ENCODE data around the gene PLEKHD1. TPM values are rescaled to one million over a fixed set of nuclear protein-coding genes. Genes with fewer than 3 reads are reported as not detected.

Gene PLEKHD1
- total RNA-seq, 1 experiment from 2014 or later = not detected

DNA sequence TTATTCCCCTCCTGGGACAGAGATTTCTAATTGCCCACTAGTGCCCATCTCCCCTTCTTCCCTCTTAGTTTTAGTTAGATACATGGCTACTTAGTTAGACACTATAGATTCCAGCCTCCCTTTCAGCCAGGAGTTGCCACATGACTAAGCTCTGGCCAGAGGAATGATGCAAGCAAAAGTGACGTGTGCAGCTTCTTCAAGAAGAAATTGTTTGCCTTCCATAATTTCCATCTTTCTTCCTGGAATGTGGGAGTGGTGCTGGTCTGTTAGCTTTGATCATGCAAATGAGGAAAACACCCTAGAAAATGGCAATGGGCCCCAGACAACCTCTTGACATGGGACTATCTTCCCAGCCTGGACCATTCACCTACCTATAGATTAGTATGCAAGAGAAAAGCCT lies 68.7 kb downstream of the PLEKHD1 start:
- Histone ChIP-seq H3K4me3 (no peak overlapping the region), H3K27me3 (no peaks in the 10 kb centered on the region), H3K36me3 (no peaks in the 10 kb centered on the region), H3K9me3 (no peaks in the 10 kb centered on the region)
- no peak for DNase-seq

DNA sequence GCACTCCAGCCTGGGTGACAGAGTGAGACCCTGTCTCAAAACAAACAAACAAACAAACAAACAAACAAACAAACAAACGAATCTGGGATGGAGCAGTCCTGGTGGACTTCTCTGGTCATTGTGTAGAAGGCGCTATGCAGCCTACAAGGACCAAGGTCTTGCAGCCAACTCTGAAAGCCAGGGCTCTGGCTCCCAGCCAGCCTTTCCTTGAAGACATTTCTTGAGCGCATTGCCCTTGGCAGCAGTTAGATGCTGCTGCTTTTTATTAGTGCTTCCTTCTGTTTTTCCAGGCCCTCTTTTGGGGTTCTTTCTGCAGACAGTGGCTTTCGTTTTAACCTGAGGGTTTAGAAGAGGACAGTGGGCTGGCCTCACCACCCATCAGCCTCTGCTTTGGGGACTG lies 70.0 kb downstream of the PLEKHD1 start:
- Histone ChIP-seq H3K9me3 (no peaks in the 10 kb centered on the region), H3K27me3 (no peaks in the 10 kb centered on the region), H3K4me3 (no peak overlapping the region), H3K36me3 (no peaks in the 10 kb centered on the region)
- no peak for DNase-seq

DNA sequence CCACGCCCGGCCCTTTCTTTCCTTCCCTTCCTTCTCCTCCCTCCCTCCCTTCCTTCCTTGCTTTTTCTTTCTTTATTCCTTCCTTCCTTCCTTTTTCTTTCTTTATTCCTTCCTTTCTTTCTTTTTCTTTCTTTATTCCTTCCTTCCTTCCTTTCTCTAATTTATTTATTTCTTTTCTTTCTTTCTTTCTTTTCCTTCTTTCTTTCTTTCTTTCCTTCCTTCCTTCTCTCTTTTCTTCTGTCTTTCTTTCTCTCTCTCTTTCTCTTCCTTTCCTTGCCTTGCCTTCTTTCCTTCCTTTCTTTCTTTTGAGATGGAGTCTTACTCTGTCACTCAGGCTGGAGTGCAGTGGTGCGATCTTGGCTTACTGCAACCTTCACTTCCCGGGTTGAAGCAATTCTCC lies 74.2 kb downstream of the PLEKHD1 start:
- Histone ChIP-seq H3K9me3 (no peaks in the 10 kb centered on the region), H3K4me3 (no peak overlapping the region), H3K27me3 (no peaks in the 10 kb centered on the region), H3K36me3 (no peaks in the 10 kb centered on the region)
- no peak for DNase-seq

DNA sequence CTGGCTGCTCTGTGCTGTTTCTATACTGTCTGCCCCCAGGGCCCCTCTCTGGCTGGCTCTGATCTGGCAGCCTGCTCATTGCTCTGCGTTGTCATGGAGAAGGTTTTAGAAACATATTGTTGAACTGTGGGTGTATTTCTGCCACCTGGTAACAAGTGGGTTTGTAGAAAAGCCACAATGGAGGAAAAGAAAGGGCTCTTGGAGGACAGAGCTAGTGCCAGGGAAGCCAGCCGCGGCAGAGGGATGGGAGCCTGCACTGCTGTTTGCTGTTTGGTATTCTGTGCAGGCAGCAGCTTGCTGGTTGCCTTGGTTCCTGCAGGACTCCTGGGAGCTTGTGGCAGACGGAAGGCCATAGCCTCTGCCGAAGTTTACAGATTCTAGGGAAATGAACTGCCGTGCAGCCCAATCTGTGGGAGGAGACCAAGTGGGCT lies 75.1 kb downstream of the PLEKHD1 start:
- Histone ChIP-seq H3K27me3 (no peaks in the 10 kb centered on the region), H3K9me3 (no peaks in the 10 kb centered on the region), H3K36me3 (no peaks in the 10 kb centered on the region)

DNA sequence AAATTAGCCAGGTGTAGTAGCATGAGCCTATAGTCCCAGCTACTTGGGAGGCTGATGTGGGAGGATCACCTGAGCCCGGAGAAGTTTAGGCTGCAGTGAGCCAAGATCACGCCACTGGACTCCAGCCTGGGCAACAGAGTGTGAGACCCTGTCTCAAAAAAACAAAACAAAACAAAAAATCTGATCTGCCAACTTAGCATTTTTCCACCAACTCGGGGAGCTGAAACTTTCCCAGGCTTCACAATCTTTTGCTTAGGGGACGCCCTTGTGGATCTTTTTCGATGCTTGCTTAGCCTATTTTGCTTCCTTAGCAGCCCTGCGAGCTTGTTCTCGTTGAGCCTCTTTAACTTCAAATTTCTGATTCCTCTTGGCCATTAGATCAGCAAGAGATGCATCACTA lies 76.3 kb downstream of the PLEKHD1 start:
- H3K9me3 ChIP-seq = no peaks in the 10 kb centered on the region
- no peaks in the 10 kb centered on the region for H3K36me3 ChIP-seq
- H3K4me3 ChIP-seq = no peak overlapping the region
- H3K27me3 ChIP-seq = peaks cover 7% of the 10 kb centered on the region; the same call in 1 of the 2 replicates
- DNase-seq = no peak

More for the DNA sequence above, 75.1 kb downstream of the PLEKHD1 start:
- no peak for DNase-seq
- H3K4me3 ChIP-seq = no peak overlapping the region

DNA sequence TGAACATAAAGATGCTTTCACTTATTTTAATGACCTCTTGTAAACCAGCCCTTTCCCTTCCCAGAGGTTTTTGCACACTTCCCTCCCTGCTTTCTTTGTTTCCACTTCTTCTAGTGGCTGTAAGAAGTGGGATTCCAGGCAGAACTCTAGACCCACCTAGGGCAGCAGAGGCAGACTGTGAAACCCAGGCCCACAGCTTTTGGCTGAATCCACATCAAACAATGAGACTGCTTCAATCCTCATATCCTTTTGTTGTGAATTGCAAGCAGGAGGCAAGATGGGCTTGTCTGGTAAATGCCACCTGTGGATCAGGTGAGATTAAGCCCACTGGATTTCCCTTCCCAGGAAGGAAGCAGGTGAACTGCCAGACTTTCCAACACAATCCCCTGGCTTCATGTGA lies 77.4 kb downstream of the PLEKHD1 start:
- H3K9me3 ChIP-seq = no peaks in the 10 kb centered on the region
- no peaks in the 10 kb centered on the region for H3K36me3 ChIP-seq
- no peak for DNase-seq
- H3K4me3 ChIP-seq = no peak overlapping the region
- peaks cover 13% of the 10 kb centered on the region; the same call in 1 of the 2 replicates for H3K27me3 ChIP-seq

DNA sequence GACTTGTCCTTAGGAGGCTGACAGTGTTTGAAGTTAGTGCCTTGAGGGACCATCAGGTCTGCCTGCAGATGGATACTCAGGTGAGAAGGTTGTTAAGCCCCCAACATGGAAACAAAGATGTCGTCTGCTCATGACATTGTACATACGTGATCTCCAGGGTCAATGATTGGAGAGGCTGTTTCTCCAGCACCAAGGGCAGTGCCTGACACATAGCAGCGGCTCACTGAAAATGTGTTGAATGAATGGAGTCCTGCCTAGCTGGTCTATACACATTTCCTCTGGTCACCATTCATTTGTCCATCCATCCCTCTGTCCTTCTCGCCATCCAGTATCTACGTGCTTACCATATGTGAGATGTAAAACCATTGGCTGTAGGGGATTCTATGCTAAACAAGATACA lies 83.0 kb downstream of the PLEKHD1 start:
- Histone ChIP-seq H3K27me3 (peaks cover 39% of the 10 kb centered on the region), H3K36me3 (no peaks in the 10 kb centered on the region), H3K4me3 (no peak overlapping the region), H3K9me3 (no peaks in the 10 kb centered on the region)
- DNase-seq = no peak

DNA sequence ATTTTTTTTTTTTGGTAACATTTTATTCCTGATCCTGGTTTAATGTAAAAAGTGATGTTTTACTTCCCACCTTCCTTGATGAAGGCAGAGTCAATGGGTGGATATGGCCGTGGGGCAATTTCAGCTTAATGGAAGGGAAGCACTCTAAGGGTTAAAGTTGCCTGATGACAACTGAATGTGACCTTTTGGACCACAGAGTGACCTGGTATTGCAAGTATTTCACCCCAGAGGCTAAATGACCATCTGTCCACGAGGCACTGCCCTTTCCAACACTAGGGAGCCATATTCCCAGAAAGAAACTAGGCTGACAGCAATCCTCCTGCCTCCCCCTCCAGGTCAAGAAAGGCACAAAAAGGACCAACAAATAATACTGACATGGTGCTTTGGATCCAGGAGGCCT lies 85.3 kb downstream of the PLEKHD1 start:
- no peak for DNase-seq
- Histone ChIP-seq H3K9me3 (no peaks in the 10 kb centered on the region), H3K36me3 (no peaks in the 10 kb centered on the region), H3K4me3 (no peak overlapping the region), H3K27me3 (peaks cover 56% of the 10 kb centered on the region)

DNA sequence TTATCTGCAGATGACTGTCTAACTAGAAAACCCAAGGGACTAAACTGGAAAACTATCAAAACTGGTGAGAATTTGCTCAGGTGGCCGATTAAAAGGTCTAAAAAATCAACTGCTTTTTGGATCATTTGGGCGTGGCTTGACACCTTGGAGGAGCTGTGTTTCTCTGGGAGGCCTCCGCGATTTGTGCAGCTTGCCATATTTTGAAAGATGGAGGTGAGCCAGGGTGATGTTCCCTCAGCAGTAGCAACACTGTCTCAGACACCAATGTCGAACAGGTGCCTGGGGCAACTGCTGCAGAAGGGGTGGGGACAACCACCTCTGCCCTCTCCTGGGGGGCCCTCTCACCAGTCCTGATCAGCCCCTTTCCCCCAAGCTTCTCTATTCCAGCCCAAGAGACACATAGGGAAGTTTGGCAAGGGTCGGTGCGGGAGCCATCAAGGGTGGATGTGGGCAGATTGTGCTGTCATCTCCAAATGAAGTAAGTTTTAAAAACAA lies 86.4 kb downstream of the PLEKHD1 start:
- Histone ChIP-seq H3K4me3 (no peak overlapping the region), H3K9me3 (no peaks in the 10 kb centered on the region), H3K27me3 (peaks cover 50% of the 10 kb centered on the region), H3K36me3 (no peaks in the 10 kb centered on the region)
- no peak for DNase-seq

DNA sequence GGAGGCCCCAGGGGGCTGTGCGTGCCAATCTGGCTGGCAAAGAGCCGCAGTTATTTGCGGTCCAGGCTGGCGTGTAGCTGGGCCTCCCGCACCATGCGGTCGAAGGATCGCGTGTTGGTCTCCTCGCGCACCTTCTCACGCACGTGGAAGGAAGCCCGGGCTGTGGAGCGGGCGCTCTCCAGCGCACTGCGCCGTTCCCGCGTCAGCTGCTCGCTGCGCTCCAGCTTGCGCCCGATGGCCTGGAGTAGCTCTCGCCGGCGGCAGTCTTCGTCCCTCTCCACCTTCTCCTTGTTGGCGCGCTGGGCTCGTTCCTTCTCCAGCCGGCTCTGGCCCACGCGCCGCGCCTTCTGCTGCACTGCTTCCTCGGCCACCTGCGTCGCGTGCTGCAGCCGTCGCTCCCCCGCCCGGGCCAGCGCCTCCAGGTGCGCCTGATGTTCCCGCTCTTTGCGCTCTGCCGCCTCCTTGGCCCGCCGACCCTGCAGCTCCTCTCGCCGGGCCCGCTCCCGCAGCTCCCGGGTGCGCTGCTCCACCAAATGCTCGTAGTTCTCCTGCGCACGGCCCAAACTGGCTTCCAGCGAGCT lies 87.0 kb downstream of the PLEKHD1 start:
- H3K36me3 ChIP-seq = no peaks in the 10 kb centered on the region
- no peak for DNase-seq
- H3K27me3 ChIP-seq = peaks cover 47% of the 10 kb centered on the region

DNA sequence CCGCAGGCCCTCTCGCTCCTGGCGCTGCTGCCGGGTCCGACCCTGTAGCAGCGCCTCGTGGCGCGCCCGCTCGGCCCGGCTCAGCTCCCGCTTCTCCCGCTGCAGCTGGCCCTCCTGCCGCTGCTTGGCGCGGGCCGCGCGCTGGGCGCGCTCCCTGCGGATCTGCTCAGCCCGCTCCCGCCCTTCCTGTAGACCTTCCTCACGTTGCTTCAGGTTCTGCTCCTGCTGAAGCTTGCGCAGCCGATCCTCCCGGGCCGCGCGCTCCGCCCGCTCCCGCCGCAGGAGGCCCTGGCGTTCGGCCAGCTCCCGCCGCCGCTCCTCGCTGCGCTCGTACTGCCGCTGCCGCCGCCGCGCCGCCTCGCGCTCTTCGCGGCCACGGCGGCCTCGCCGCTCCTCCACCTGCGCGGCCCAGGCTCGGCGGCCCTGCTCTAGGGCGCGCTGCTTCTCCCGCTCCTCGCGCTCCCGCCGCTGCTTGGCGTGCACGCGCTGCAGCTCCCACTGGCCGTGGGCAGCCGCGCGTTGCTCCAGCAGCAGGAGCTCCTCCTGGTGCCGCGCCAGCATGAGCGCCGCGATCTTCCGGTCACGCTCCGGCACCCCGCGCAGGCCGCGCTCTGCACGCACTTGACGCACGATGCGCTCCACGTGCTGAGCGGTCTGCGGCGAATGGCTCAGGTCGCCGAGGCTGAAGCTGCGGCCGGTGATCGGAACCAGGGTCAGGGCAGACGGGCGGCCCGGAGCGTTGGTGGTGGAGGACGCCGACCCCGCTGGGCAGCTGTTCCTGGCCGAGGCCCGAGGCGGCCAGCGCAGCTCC lies 87.7 kb downstream of the PLEKHD1 start:
- H3K36me3 ChIP-seq = no peaks in the 10 kb centered on the region
- H3K9me3 ChIP-seq = no peaks in the 10 kb centered on the region
- no peak overlapping the region for H3K4me3 ChIP-seq
- DNase-seq = peak; percentile 37
- H3K27me3 ChIP-seq = peaks cover 42% of the 10 kb centered on the region

More for the DNA sequence above, 87.0 kb downstream of the PLEKHD1 start:
- Histone ChIP-seq H3K4me3 (no peak overlapping the region), H3K9me3 (no peaks in the 10 kb centered on the region)

DNA sequence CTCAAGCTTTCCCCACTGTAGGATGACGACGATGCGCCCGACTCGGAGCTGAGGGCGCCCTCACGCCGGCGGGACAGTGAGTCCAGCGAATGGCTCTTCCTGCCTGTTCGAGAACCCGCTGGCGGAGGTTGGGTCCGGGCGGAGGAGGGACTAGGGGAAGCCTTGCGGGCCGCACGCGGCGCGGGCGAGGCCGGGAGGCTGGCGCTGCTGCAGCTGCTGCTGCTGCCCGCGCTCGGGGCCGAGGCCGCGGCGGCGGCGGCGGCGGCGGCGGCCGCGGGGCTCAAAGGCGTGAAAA lies 88.3 kb downstream of the PLEKHD1 start:
- peaks cover 37% of the 10 kb centered on the region for H3K27me3 ChIP-seq
- H3K4me3 ChIP-seq = no peak overlapping the region
- DNase-seq = no peak
- no peaks in the 10 kb centered on the region for H3K36me3 ChIP-seq
- H3K9me3 ChIP-seq = no peaks in the 10 kb centered on the region

DNA sequence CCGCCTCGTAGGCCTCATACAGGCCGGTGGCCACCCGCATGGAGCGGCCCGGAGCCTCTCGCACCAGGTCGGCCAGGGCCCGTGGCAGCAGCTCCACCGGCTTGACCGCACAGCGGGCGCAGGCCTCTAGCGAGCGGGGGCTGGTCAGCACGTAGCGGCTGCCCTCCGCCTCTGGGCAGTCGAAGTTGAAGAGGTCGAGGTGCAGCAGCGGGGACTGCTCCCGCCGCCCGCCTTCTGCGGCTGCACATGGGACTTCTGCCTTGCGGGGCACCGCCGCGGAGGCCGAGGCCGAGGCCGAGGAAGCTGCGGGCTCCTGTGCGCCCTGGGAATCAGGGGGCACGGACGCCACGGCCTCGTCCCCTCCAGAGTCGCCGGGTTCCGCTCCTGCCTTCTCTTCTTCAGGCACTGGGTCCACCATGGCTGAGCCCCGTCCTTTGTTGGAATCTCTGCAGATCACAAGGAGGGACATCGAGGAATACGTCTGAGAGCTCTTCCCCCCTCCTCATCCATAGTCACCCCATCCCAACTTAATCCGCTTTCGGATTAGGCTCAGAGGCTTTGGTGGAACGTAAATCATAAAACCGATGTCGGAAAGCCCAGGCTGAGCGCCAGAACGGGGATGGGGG lies 88.8 kb downstream of the PLEKHD1 start:
- Histone ChIP-seq H3K4me3 (no peak overlapping the region), H3K27me3 (peaks cover 34% of the 10 kb centered on the region), H3K36me3 (no peaks in the 10 kb centered on the region), H3K9me3 (no peaks in the 10 kb centered on the region)
- no peak for DNase-seq

DNA sequence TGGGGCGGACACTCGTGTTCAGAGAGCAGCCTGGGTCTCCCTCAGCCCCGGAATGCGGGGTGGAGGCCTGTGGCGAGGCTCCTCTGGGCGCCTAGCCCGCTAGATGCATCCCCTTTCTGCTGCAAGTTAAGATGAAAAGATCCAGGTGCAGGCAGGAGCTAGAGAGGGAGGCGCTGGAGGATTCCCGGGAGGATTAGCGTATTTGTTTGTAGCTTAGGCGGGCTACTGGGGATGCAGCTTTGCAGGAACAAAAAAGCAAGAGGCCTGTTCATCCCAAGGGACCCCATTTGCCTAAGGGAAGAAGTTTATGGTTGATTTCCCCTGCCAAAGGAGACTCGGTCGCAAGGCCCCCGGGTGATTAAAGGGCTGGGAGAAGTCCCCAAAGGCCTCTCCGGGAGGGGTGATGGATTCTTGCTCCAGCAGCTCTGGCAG lies 89.3 kb downstream of the PLEKHD1 start:
- no peak overlapping the region for H3K4me3 ChIP-seq
- no peak for DNase-seq
- H3K9me3 ChIP-seq = no peaks in the 10 kb centered on the region
- H3K27me3 ChIP-seq = peaks cover 32% of the 10 kb centered on the region
- no peaks in the 10 kb centered on the region for H3K36me3 ChIP-seq

DNA sequence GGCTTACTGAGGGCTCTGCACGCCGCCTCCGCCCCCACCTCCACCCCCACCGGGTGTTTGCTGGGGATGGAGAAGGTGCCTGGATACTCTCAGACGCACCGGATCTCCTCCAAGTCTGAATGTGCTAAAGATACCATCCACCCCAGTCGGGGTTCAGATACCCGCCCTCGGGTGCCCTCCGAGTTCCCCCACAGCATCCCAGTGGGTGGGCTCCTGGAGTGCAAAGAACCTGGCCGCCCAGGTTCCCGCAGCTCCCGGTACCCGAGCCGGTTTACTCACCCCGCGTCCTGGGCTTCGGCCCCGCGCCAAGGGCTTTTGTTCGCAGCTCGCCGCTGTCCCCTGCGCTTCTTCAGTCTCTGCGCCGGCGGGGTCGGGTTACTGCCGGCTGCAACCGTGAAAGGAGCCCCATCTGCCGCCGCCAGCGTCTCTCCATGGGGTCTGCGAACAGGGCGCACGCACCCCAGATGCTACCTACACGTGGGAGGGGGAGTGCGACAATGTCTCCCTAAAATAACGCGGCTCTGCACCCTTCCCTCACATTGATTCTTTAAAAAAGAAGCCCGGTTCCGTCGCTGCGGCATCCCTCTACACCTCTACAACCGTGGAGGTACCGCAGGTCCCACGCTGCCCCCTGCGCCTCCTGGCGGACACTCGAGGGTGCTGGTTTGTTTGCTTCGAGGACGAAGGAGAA lies 89.9 kb downstream of the PLEKHD1 start, which contains the start of gene CCDC177:
CCDC177 (minus strand) TSS at position 609 of the 691 bp plus-strand sequence. CDS start 1,249 bp downstream, outside the sequence.
- Histone ChIP-seq H3K27me3 (peaks cover 32% of the 10 kb centered on the region), H3K4me3 (no peak within 1 kb of the TSS), H3K9me3 (no peaks in the 10 kb centered on the region), H3K36me3 (no peaks in the 10 kb centered on the region)
- DNase-seq = peak; percentile 31

DNA sequence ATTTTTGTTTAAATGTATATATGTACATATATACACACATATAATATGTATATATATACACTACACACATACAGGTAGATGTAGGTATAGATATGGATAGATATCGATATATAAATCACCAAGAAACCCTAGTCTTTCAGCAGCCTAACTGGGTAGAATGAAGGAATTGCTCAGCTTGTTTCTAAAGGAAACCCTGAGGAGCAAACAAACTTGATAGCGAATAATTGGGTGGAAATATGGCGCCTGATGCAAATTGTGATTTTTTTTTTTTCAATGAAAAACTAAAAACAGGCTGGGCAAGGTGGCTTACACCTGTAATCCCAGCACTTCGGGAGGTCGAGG lies 90.4 kb downstream of the PLEKHD1 start:
- peaks cover 32% of the 10 kb centered on the region for H3K27me3 ChIP-seq

DNA sequence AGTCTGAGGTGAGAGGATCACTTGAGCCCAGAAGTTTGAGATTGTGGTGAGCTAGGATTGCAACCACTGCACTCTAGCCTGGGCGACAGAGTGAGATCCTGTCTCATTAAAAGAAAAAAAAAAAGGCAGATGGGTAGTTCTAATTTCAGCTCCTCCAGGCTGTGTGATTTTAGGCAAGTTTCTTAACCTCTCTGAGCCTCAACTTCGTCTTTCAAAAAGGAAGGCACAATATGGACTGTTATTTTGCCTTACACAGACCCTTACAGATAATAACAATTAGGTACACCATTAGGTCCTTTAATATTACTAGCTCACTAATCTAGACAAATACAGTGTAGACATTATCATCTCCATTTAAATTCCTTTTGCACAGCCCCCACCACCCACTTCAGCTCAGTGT lies 94.9 kb downstream of the PLEKHD1 start:
- no peaks in the 10 kb centered on the region for H3K36me3 ChIP-seq
- H3K4me3 ChIP-seq = no peak overlapping the region
- no peak for DNase-seq
- no peaks in the 10 kb centered on the region for H3K9me3 ChIP-seq
- H3K27me3 ChIP-seq = peaks cover under 1% of the 10 kb centered on the region; the same call in 1 of the 2 replicates

More for the DNA sequence above, 90.4 kb downstream of the PLEKHD1 start:
- Histone ChIP-seq H3K9me3 (no peaks in the 10 kb centered on the region), H3K36me3 (no peaks in the 10 kb centered on the region), H3K4me3 (no peak overlapping the region)
- no peak for DNase-seq
